SU-DHL-6 (cell line): Measurements from ENCODE around the gene FRAS1.

Source experiments
- H2AFZ ChIP-seq: fragments of 200-600 bp; sonication (generic); 2 replicates; pipeline ENCODE4 v1.6.1; 2014; ENCODE audit warnings: low read depth, mild to moderate bottlenecking, moderate library complexity, mixed read lengths, antibody characterized with exemption, low read length; ENCODE audit not compliant: severe bottlenecking
- H3F3A ChIP-seq: fragments of 200-600 bp; shearing (Covaris generic); 2 replicates; pipeline ENCODE4 v1.6.0; 2016; ENCODE audit warnings: antibody characterized with exemption, mild to moderate bottlenecking; ENCODE audit not compliant: insufficient read depth
- H3K27ac ChIP-seq: fragments of 200-600 bp; sonication (generic); 2 replicates; pipeline ENCODE4 v1.5.1; 2016; ENCODE audit warnings: low read depth, mild to moderate bottlenecking, low read length, moderate library complexity, mixed read lengths
- H3K27me3 ChIP-seq: fragments of 200-600 bp; sonication (generic), shearing (Covaris generic); 2 replicates; pipeline ENCODE4 v1.6.0; 2014; ENCODE audit warnings: mild to moderate bottlenecking, low read length
- H3K36me3 ChIP-seq: fragments of 200-600 bp; sonication (generic); 2 replicates; pipeline ENCODE4 v1.6.1; 2014; ENCODE audit warnings: mild to moderate bottlenecking, low read length, mixed read lengths
- H3K4me2 ChIP-seq: fragments of 300-600, 200-600 bp; shearing (Covaris generic), sonication (generic); 2 replicates; pipeline ENCODE4 v1.6.0; 2014; ENCODE audit warnings: low read length, low read depth, mild to moderate bottlenecking; ENCODE audit not compliant: poor library complexity, severe bottlenecking
- H3K4me3 ChIP-seq: fragments of 200-600 bp; sonication (generic); 2 replicates; pipeline ENCODE4 v1.5.1; 2014; ENCODE audit warnings: antibody characterized with exemption, low read length, mild to moderate bottlenecking, mixed read lengths; ENCODE audit not compliant: insufficient read depth, poor library complexity, severe bottlenecking
- H3K79me2 ChIP-seq: fragments of 200-600 bp; sonication (generic); 2 replicates; pipeline ENCODE4 v1.6.1; 2014; ENCODE audit warnings: mild to moderate bottlenecking, low read length, moderate library complexity; ENCODE audit not compliant: insufficient read depth
- H3K9ac ChIP-seq: fragments of 200-600 bp; sonication (generic); 2 replicates; pipeline ENCODE4 v1.7.0; 2014; ENCODE audit warnings: mild to moderate bottlenecking, low read length
- H3K9me2 ChIP-seq: fragments of 200-600 bp; sonication (generic); replicated peaks from 2 replicates; pipeline ENCODE4 v1.6.1; 2014; ENCODE audit warnings: low read length; ENCODE audit not compliant: insufficient read depth
- H3K9me3 ChIP-seq: fragments of 200-600 bp; sonication (generic); 2 replicates; pipeline ENCODE4 v1.6.1; 2014; ENCODE audit warnings: low read length, mixed read lengths; ENCODE audit not compliant: insufficient read depth
- H4K20me1 ChIP-seq: fragments of 200-600 bp; sonication (generic); 2 replicates; pipeline ENCODE4 v1.6.1; 2014; ENCODE audit warnings: low read depth, mild to moderate bottlenecking, antibody characterized with exemption, low read length, moderate library complexity, mixed read lengths
- EZH2phosphoT487 ChIP-seq: fragments of 200-600 bp; sonication (generic), shearing (Covaris generic); conservative IDR thresholded peaks from 2 replicates; pipeline ENCODE4 v1.6.1; 2018; ENCODE audit warnings: mild to moderate bottlenecking, antibody characterized with exemption, low read length, moderate library complexity, mixed read lengths
- TF ChIP-seq, protein P1 (sequence below): fragments of 200-600 bp; sonication (generic); IDR thresholded peaks from one replicate; pipeline ENCODE4 v1.5.1; 2017; ENCODE audit warnings: antibody characterized with exemption, mild to moderate bottlenecking, low read length, moderate library complexity; ENCODE audit not compliant: insufficient read depth, poor library complexity, severe bottlenecking

Gene FRAS1

DNA sequence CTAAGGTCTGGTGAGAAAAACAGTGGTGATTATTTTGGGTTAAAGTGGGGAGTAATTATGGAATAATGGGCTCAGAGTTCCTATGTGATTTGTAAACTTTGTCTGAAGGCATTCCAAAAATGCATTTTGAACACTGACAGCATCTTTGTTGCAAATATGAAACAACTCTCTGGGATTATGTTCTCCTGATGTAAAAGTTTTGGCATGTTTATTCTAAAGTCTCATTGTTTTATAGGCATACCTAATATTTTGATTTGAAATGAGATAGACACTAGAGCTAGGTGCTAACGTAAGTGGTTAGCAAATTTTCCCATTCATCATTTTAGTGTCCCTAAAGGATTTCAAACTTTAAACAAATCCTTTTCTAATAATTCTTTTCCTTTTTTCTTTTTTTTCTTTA is 353.6 kb downstream of the FRAS1 start:
- TF ChIP-seq, protein P1, sequence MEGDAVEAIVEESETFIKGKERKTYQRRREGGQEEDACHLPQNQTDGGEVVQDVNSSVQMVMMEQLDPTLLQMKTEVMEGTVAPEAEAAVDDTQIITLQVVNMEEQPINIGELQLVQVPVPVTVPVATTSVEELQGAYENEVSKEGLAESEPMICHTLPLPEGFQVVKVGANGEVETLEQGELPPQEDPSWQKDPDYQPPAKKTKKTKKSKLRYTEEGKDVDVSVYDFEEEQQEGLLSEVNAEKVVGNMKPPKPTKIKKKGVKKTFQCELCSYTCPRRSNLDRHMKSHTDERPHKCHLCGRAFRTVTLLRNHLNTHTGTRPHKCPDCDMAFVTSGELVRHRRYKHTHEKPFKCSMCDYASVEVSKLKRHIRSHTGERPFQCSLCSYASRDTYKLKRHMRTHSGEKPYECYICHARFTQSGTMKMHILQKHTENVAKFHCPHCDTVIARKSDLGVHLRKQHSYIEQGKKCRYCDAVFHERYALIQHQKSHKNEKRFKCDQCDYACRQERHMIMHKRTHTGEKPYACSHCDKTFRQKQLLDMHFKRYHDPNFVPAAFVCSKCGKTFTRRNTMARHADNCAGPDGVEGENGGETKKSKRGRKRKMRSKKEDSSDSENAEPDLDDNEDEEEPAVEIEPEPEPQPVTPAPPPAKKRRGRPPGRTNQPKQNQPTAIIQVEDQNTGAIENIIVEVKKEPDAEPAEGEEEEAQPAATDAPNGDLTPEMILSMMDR: no peak
- TF ChIP-seq EZH2phosphoT487: no peak
- H3K4me2 ChIP-seq: no peak overlapping the region
- no peaks in the 10 kb centered on the region for H3K9me3 ChIP-seq
- no peaks in the 10 kb centered on the region for H3F3A ChIP-seq
- H3K9ac ChIP-seq: no peak overlapping the region
- H2AFZ ChIP-seq: no peak overlapping the region
- H3K4me3 ChIP-seq: no peak overlapping the region
- no peaks in the 10 kb centered on the region for H4K20me1 ChIP-seq
- H3K36me3 ChIP-seq: no peaks in the 10 kb centered on the region
- H3K27ac ChIP-seq: no peak overlapping the region
- no peaks in the 10 kb centered on the region for H3K79me2 ChIP-seq
- no peaks in the 10 kb centered on the region for H3K9me2 ChIP-seq
- no peaks in the 10 kb centered on the region for H3K27me3 ChIP-seq

DNA sequence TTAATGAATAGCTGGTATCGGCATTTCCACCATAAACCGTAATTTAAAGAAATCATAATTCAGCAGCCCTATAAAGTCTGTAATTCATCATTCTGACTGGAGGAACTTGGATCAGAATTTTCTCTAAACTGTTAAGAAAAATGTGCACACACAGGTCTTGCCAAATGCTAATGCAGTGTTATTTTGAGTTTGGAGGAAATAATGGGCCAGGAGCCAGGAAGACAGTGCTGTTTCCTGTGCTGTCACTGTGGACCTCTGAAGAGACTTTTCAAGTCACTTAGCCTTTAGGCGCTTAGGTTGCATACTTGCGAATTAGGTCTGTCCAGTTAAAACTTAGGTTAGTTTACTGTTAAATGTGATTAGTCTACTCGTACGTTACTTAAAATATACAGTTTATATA is 357.0 kb downstream of the FRAS1 start:
- H3K36me3 ChIP-seq: no peaks in the 10 kb centered on the region
- H4K20me1 ChIP-seq: no peaks in the 10 kb centered on the region
- no peak for TF ChIP-seq EZH2phosphoT487
- TF ChIP-seq, protein P1: no peak
- H3K79me2 ChIP-seq: no peaks in the 10 kb centered on the region
- H3K27me3 ChIP-seq: no peaks in the 10 kb centered on the region
- no peaks in the 10 kb centered on the region for H3F3A ChIP-seq
- no peak overlapping the region for H3K4me3 ChIP-seq
- H3K9ac ChIP-seq: no peak overlapping the region
- H3K9me2 ChIP-seq: no peaks in the 10 kb centered on the region
- no peak overlapping the region for H2AFZ ChIP-seq
- no peak overlapping the region for H3K4me2 ChIP-seq
- no peak overlapping the region for H3K27ac ChIP-seq
- no peaks in the 10 kb centered on the region for H3K9me3 ChIP-seq

DNA sequence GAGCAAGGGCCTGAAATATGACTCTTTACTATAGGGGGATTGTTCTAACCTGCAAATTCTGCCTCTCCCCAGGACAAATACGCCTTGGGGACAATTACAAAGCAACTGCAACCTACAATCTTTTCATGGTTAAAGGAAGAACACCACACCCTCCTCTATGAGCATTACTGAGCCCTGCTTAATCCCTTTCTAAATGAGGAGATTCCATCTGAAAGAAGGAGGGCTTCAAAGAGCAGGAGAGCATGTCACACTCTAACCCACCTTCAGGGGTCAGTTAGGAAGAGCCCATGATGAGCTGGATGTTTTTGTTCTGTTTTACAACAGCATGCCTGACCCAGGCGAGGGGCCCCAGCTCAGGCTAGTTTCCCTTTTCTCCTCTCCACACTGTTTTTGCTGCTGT is 360.5 kb downstream of the FRAS1 start:
- Histone ChIP-seq H3K4me3 (no peak overlapping the region), H2AFZ (no peak overlapping the region), H3K27me3 (no peaks in the 10 kb centered on the region), H3K4me2 (no peak overlapping the region), H3K79me2 (no peaks in the 10 kb centered on the region), H3K9me3 (no peaks in the 10 kb centered on the region), H4K20me1 (no peaks in the 10 kb centered on the region), H3K9me2 (no peaks in the 10 kb centered on the region), H3K27ac (no peak overlapping the region), H3F3A (no peaks in the 10 kb centered on the region), H3K9ac (no peak overlapping the region), H3K36me3 (no peaks in the 10 kb centered on the region)
- TF ChIP-seq, protein P1: no peak
- no peak for TF ChIP-seq EZH2phosphoT487
